SH-SY5Y (cell line): ENCODE data around the gene RAB12.

Experiments used
- GATA2 ChIP-seq: IDR thresholded peaks from 2 replicates; pipeline ENCODE4 v1.6.1; 2011; ENCODE audit warnings: mild to moderate bottlenecking, low read depth, low read length
- GATA3 ChIP-seq: IDR thresholded peaks from 2 replicates; pipeline ENCODE4 v1.6.1; 2011; ENCODE audit warnings: low read depth, mild to moderate bottlenecking, low read length, moderate library complexity

- TF ChIP-seq GATA2 (no peak), GATA3 (no peak)
Measured at GRCh38 chr18:8595445-8595844, 13.8 kb upstream of the RAB12 start.
